B cell (primary cell): Measurements from ENCODE around the gene HES2. TPM values are rescaled to one million over a fixed set of nuclear protein-coding genes. Genes with fewer than 3 reads are reported as not detected.

Experiments
- ATAC-seq: fragments of 200-7000 bp; cut with Tn5 transposase; one replicate; pipeline ENCODE4 v1.10.0; 2021; ENCODE audit warnings: low read depth, mild to moderate bottlenecking, moderate number of reproducible peaks, moderate library complexity
- CTCF ChIA-PET: fragments of 350-600 bp; sonication (Branson Sonifier 250); formaldehyde crosslinking; loops from one replicate; lab custom pipeline; 2021; ENCODE audit warnings: antibody characterized with exemption, inconsistent platforms; lab: Charles Lee
- POLR2A ChIA-PET: fragments of 350-600 bp; sonication (Branson Sonifier 250); formaldehyde crosslinking; loops from one replicate; lab custom pipeline; 2021; ENCODE audit warnings: antibody characterized with exemption; lab: Charles Lee
- DNase-seq: peaks from one replicate; pipeline ENCODE4 v3.0.0; 2013
- H2AFZ ChIP-seq: 2 replicates; pipeline ENCODE4 v1.6.1; 2012; ENCODE audit warnings: mild to moderate bottlenecking, low read depth, low read length; ENCODE audit not compliant: insufficient read depth, poor library complexity, severe bottlenecking
- H3K27ac ChIP-seq, 2 donors: 1 replicate in 1 of 2; 2 replicates in 1 of 2; pipeline ENCODE4 v1.5.1; 2012 to 2013; ENCODE audit warnings: low read length in 2 of 2, mild to moderate bottlenecking in 2 of 2, moderate library complexity in 1 of 2
- H3K27me3 ChIP-seq, 4 experiments: fragments of 200-600 bp in 1 of 4; sonication (generic) in 1 of 4; replicated peaks in 1 of 4; 1 replicate in 2 of 4; 2 replicates in 2 of 4; pipeline versions ENCODE4 v1.6.1 to v1.7.0; 2013 to 2016; ENCODE audit warnings: low read length in 3 of 4, mild to moderate bottlenecking in 2 of 4, mixed read lengths in 1 of 4, moderate library complexity in 1 of 4; ENCODE audit not compliant: insufficient read depth in 4 of 4, control insufficient read depth in 3 of 4; ENCODE audit errors: control extremely low read depth in 1 of 4
- H3K36me3 ChIP-seq, 2 experiments: replicated peaks in 1 of 2; 1 replicate in 1 of 2; 2 replicates in 1 of 2; pipeline versions ENCODE4 v1.6.1 to v1.7.1; 2013; ENCODE audit warnings: low read length in 1 of 2; ENCODE audit not compliant: insufficient read depth in 2 of 2, control insufficient read depth in 1 of 2; ENCODE audit errors: control extremely low read depth in 1 of 2, extremely low read depth in 1 of 2
- H3K4me1 ChIP-seq, 2 donors: fragments of 200-600 bp in 1 of 2; sonication (generic) in 1 of 2; 1 replicate in 1 of 2; 2 replicates in 1 of 2; pipeline versions ENCODE4 v1.5.1 to v1.6.1; 2013 to 2017; ENCODE audit warnings: low read length in 2 of 2; ENCODE audit not compliant: control insufficient read depth in 2 of 2, insufficient read depth in 2 of 2
- H3K4me2 ChIP-seq: replicated peaks from 2 replicates; pipeline ENCODE3; 2012; ENCODE audit warnings: mild to moderate bottlenecking, low read depth, low read length; ENCODE audit not compliant: poor library complexity, severe bottlenecking
- H3K4me3 ChIP-seq, 5 experiments: fragments of 200-600 bp in 1 of 5; sonication (generic) in 1 of 5; 1 replicate in 3 of 5; 2 replicates in 2 of 5; pipeline versions ENCODE4 v1.5.1 to v1.7.0; 2011 to 2016; ENCODE audit warnings: low read length in 4 of 5, mild to moderate bottlenecking in 4 of 5, low read depth in 2 of 5, control low read depth in 1 of 5, moderate library complexity in 1 of 5; ENCODE audit not compliant: insufficient read depth in 1 of 5; ENCODE audit errors: control extremely low read depth in 1 of 5, extremely low read depth in 1 of 5
- H3K79me2 ChIP-seq: fragments of 200-600 bp; sonication (generic); one replicate; pipeline ENCODE4 v1.6.0; 2016; ENCODE audit warnings: low read length; ENCODE audit not compliant: control insufficient read depth, insufficient read depth
- H3K9ac ChIP-seq: fragments of 200-600 bp; sonication (generic); 2 replicates; pipeline ENCODE4 v1.6.1; 2017; ENCODE audit warnings: mild to moderate bottlenecking, low read length, moderate library complexity
- H3K9me3 ChIP-seq, 3 donors: one replicate each; pipeline versions ENCODE4 v1.6.1 to v1.7.1; 2013; ENCODE audit warnings: low read length in 2 of 3; ENCODE audit not compliant: control insufficient read depth in 2 of 3, insufficient read depth in 1 of 3; ENCODE audit errors: control extremely low read depth in 1 of 3
- H4K20me1 ChIP-seq: 2 replicates; pipeline ENCODE4 v1.6.0; 2012; ENCODE audit warnings: mild to moderate bottlenecking, low read length; ENCODE audit not compliant: insufficient read depth, control insufficient read depth, poor library complexity, severe bottlenecking
- H3K27ac Mint-ChIP-seq: one replicate; pipeline ENCODE4 v1.8.0; 2021; ENCODE audit warnings: mixed read lengths
- H3K27me3 Mint-ChIP-seq: one replicate; pipeline ENCODE4 v1.8.0; 2021; ENCODE audit warnings: mixed read lengths
- H3K4me1 Mint-ChIP-seq: one replicate; pipeline ENCODE4 v1.8.0; 2021; ENCODE audit warnings: mixed read lengths
- H3K4me3 Mint-ChIP-seq: one replicate; pipeline ENCODE4 v1.8.0; 2021; ENCODE audit warnings: mixed read lengths
- H3K9me3 Mint-ChIP-seq: one replicate; pipeline ENCODE4 v1.8.0; 2022; ENCODE audit warnings: mixed read lengths; ENCODE audit not compliant: insufficient read depth
- CTCF ChIP-seq: fragments of 200-600 bp; IDR thresholded peaks from one replicate; pipeline ENCODE4 v1.8.0; 2022; ENCODE audit warnings: antibody characterized with exemption, mild to moderate bottlenecking
- EZH2 ChIP-seq: IDR thresholded peaks from 2 replicates; pipeline ENCODE4 v1.6.1; 2012; ENCODE audit warnings: borderline replicate concordance, low read depth, mild to moderate bottlenecking, moderate library complexity, low read length; ENCODE audit not compliant: insufficient read depth, poor library complexity, severe bottlenecking
- WGBS: methylation state at CpG from one replicate; pipeline ENCODE4 v1.1.5; 2013; ENCODE audit warnings: missing lambda C conversion rate; ENCODE audit not compliant: insufficient coverage; 5-methylcytosine and 5-hydroxymethylcytosine counted together
- intact Hi-C: fragments of 100-400 bp; cut with micrococcal nuclease; formaldehyde crosslinking; loops from one replicate; pipeline ENCODE4 v1.10.0; 2022
- polyA plus RNA-seq: library from polyadenylated mRNA; depleted of rRNA; stranded (reverse); fragments of >200 nt; gene quantifications from 2 replicates; pipeline ENCODE4 v1.2.3, GENCODE V29; 2012
- total RNA-seq, 2 donors: library from RNA; stranded (reverse); fragments of 120-200 nt in 1 of 2; gene quantifications; 1 replicate in 1 of 2; 2 replicates in 1 of 2; pipeline versions ENCODE4 v1.2.3 to v1.2.4, GENCODE V29; 2013 to 2022

HES2 gene
- total and polyA plus RNA-seq, 2 donors (not counting 1 experiment from before 2014, with no cell fraction given), result not detected

- H4K20me1 ChIP-seq, result no peaks in the 10 kb centered on the region
Measured at GRCh38 chr1:6461538-6462411, 42.1 kb upstream of the HES2 start.

More at GRCh38 chr1:6461538-6462411, 42.1 kb upstream of the HES2 start:
- Histone ChIP-seq H2AFZ (no peak overlapping the region), H3K4me3 (no peak overlapping the region), H3K79me2 (no peaks in the 10 kb centered on the region), H3K9ac (no peak overlapping the region), H3K36me3 (no peaks in the 10 kb centered on the region), H3K4me2 (no peak overlapping the region), H3K27ac (no peak overlapping the region), H3K27me3 (peaks cover 0 to 49% (median 18%) of the 10 kb centered on the region in 4 experiments), H3K9me3 (no peaks in the 10 kb centered on the region), H3K4me1 (peaks cover 16 to 25% of the 10 kb centered on the region in 2 donors)
- Mint-ChIP-seq H3K4me1 (peaks cover 21% of the 10 kb centered on the region), H3K9me3 (no peaks in the 10 kb centered on the region), H3K27me3 (peaks cover 37% of the 10 kb centered on the region), H3K4me3 (no peak overlapping the region), H3K27ac (no peak overlapping the region)
- ChIA-PET CTCF (no interaction called here), POLR2A (no interaction called here)
- 95% methylated on average over 48 of the region's 48 CpGs for WGBS
- intact Hi-C loops, result no loop called here
- DNase-seq, result no peak
- no peak for TF ChIP-seq EZH2
- no peak for TF ChIP-seq CTCF
- no peak for ATAC-seq
